Prostate gland (tissue), 2 donors: Measurements from ENCODE around the gene USP17L25.
"Not testable (repeated sequence)": the region's sequence is repeated elsewhere in the genome, so short reads cannot be mapped to it uniquely, and the experiment has no call there.

ENCODE experiments used
- CTCF ChIP-seq, 4 experiments: fragments of 200-600 bp in 2 of 4; fragments of 450-650 bp in 2 of 4; sonication (generic) in 2 of 4; IDR thresholded peaks; 1 replicate in 3 of 4; 2 replicates in 1 of 4; pipeline ENCODE4 v1.5.1; 2016 to 2019; ENCODE audit warnings: antibody characterized with exemption in 4 of 4, mild to moderate bottlenecking in 2 of 4, moderate library complexity in 2 of 4
- POLR2A ChIP-seq: fragments of 450-650 bp; IDR thresholded peaks from one replicate; pipeline ENCODE4 v1.6.1; 2016; ENCODE audit warnings: antibody characterized with exemption, mild to moderate bottlenecking
- POLR2AphosphoS5 ChIP-seq: sonication (generic); formaldehyde crosslinking; IDR thresholded peaks from one replicate; pipeline ENCODE4 v1.6.1; 2017; ENCODE audit warnings: antibody characterized with exemption

DNA sequence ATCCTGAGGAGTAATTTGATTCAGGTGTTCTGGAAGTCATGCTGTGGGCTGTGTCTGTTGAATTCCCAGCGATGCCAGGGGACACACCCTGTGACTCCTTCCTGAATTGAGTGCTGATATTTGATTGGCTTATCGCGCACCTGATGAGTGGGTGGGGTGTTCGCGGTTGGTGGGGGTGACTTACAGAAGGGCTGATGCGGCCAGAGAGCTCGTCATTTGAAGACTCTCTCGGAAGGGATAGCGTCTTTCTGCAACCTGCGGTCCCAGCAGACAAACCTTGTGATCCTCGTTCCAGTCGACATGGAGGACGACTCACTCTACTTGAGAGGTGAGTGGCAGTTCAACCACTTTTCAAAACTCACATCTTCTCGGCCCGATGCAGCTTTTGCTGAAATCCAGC, 14.1 kb downstream of the USP17L25 start, which contains the start of gene USP17L27:
- not testable (repeated sequence) for TF ChIP-seq CTCF (IDR thresholded peaks at IDR 0.05); POLR2A; POLR2AphosphoS5
